Neural progenitor cell (in vitro differentiated cells): ENCODE results near the gene CHKA. TPM values are rescaled to one million over a fixed set of nuclear protein-coding genes. Genes with fewer than 3 reads are reported as not detected.
A peak's percentile ranks its signal among the peaks of the same experiment; 100 is the strongest.

Source experiments
- DNase-seq: peaks from one replicate; pipeline ENCODE4 v3.0.0-alpha.2; 2016; ENCODE audit warnings: low spot score
- H2AFZ ChIP-seq: fragments of 200-600 bp; sonication (generic); replicated peaks from 2 replicates; pipeline ENCODE4 v1.6.1; 2016; ENCODE audit warnings: antibody characterized with exemption
- H3F3A ChIP-seq: fragments of 200-600 bp; sonication (generic); 2 replicates; pipeline ENCODE4 v1.6.1; 2016; ENCODE audit warnings: antibody characterized with exemption, low read depth
- H3K27ac ChIP-seq: fragments of 200-600 bp; sonication (generic); 2 replicates; pipeline ENCODE4 v1.5.1; 2016; ENCODE audit warnings: mild to moderate bottlenecking
- H3K27me3 ChIP-seq: fragments of 200-600 bp; sonication (generic); 2 replicates; pipeline ENCODE4 v1.6.1; 2016; ENCODE audit warnings: mild to moderate bottlenecking, moderate library complexity
- H3K36me3 ChIP-seq: fragments of 200-600 bp; sonication (generic); 2 replicates; pipeline ENCODE4 v1.5.1; 2016
- H3K4me1 ChIP-seq: fragments of 200-600 bp; sonication (generic); 2 replicates; pipeline ENCODE4 v1.6.1; 2016; ENCODE audit warnings: mixed run types
- H3K4me2 ChIP-seq: fragments of 200-600 bp; sonication (generic); 2 replicates; pipeline ENCODE4 v1.6.1; 2016
- H3K4me3 ChIP-seq: fragments of 200-600 bp; sonication (generic); 2 replicates; pipeline ENCODE4 v1.5.1; 2016
- H3K79me2 ChIP-seq: fragments of 200-600 bp; sonication (generic); 2 replicates; pipeline ENCODE4 v1.6.1; 2016; ENCODE audit warnings: low read depth
- H3K9ac ChIP-seq: fragments of 200-600 bp; sonication (generic); 2 replicates; pipeline ENCODE4 v1.6.1; 2016
- H3K9me3 ChIP-seq: fragments of 200-600 bp; sonication (generic); 2 replicates; pipeline ENCODE4 v1.5.1; 2016; ENCODE audit warnings: low read depth
- H4K20me1 ChIP-seq: fragments of 200-600 bp; sonication (generic); 2 replicates; pipeline ENCODE4 v1.6.1; 2016; ENCODE audit warnings: low read depth
- H3K27ac Mint-ChIP-seq: 3 replicates; pipeline ENCODE4 v1.8.0; 2021; ENCODE audit warnings: mixed read lengths
- H3K27me3 Mint-ChIP-seq: 2 replicates; pipeline ENCODE4 v1.8.0; 2022; ENCODE audit warnings: low read depth, mild to moderate bottlenecking, inconsistent platforms, moderate library complexity, mixed read lengths; ENCODE audit not compliant: insufficient read depth
- H3K36me3 Mint-ChIP-seq: 3 replicates; pipeline ENCODE4 v1.8.0; 2021; ENCODE audit warnings: mixed read lengths
- H3K4me1 Mint-ChIP-seq: 3 replicates; pipeline ENCODE4 v1.8.0; 2021; ENCODE audit warnings: mixed read lengths
- H3K4me3 Mint-ChIP-seq: 3 replicates; pipeline ENCODE4 v1.8.0; 2021; ENCODE audit warnings: mild to moderate bottlenecking, moderate library complexity, mixed read lengths
- H3K9me3 Mint-ChIP-seq: 3 replicates; pipeline ENCODE4 v1.8.0; 2020; ENCODE audit warnings: mixed read lengths
- EZH2 ChIP-seq: fragments of 200-600 bp; sonication (generic); IDR thresholded peaks from 2 replicates; pipeline ENCODE4 v1.6.1; 2017; ENCODE audit warnings: antibody characterized with exemption, mild to moderate bottlenecking, moderate library complexity
- EZH2phosphoT487 ChIP-seq: fragments of 200-600 bp; sonication (generic); IDR thresholded peaks from 2 replicates; pipeline ENCODE4 v1.6.1; 2017; ENCODE audit warnings: antibody characterized with exemption
- total RNA-seq: library from RNA; depleted of rRNA; stranded (reverse); fragments of >200 nt; gene quantifications from 2 replicates; pipeline ENCODE4 v1.2.3, GENCODE V29; 2015; ENCODE audit warnings: low replicate concordance
- TF ChIP-seq, protein P1 (sequence below): fragments of 200-600 bp; sonication (generic); IDR thresholded peaks from 2 replicates; pipeline ENCODE4 v1.5.1; 2017; ENCODE audit warnings: antibody characterized with exemption, mild to moderate bottlenecking

Gene CHKA
- total RNA-seq, 1 donor from 2014 or later, result 36.8 TPM

GRCh38 chr11:68038718-68039525 lies 82.3 kb downstream of the CHKA start, which contains the start of gene TCIRG1:
Gene TCIRG1 (plus strand): TSS chr11:68039025. CDS start chr11:68041272, 2,247 bp downstream.
- Mint-ChIP-seq H3K27ac (peak within 1 kb of the TSS; percentile 90), H3K4me1 (peaks cover 9% of the 10 kb centered on the region), H3K27me3 (peaks cover 6% of the 10 kb centered on the region), H3K36me3 (peaks cover under 1% of the 10 kb centered on the region), H3K4me3 (peak within 1 kb of the TSS; percentile 35), H3K9me3 (no peaks in the 10 kb centered on the region)
- H3K36me3 ChIP-seq, result no peaks in the 10 kb centered on the region
- H3K9me3 ChIP-seq, result no peaks in the 10 kb centered on the region
- H3F3A ChIP-seq, result peaks cover 30% of the 10 kb centered on the region
- TF ChIP-seq, protein P1, sequence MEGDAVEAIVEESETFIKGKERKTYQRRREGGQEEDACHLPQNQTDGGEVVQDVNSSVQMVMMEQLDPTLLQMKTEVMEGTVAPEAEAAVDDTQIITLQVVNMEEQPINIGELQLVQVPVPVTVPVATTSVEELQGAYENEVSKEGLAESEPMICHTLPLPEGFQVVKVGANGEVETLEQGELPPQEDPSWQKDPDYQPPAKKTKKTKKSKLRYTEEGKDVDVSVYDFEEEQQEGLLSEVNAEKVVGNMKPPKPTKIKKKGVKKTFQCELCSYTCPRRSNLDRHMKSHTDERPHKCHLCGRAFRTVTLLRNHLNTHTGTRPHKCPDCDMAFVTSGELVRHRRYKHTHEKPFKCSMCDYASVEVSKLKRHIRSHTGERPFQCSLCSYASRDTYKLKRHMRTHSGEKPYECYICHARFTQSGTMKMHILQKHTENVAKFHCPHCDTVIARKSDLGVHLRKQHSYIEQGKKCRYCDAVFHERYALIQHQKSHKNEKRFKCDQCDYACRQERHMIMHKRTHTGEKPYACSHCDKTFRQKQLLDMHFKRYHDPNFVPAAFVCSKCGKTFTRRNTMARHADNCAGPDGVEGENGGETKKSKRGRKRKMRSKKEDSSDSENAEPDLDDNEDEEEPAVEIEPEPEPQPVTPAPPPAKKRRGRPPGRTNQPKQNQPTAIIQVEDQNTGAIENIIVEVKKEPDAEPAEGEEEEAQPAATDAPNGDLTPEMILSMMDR, result no peak
- TF ChIP-seq EZH2phosphoT487 (no peak), EZH2 (no peak)
- peak within 1 kb of the TSS; percentile 44 for H3K4me3 ChIP-seq
- peak within 1 kb of the TSS; percentile 61 for H2AFZ ChIP-seq
- H3K4me2 ChIP-seq, result peak within 1 kb of the TSS; percentile 74
- no peaks in the 10 kb centered on the region for H3K79me2 ChIP-seq
- H3K27ac ChIP-seq, result no peak within 1 kb of the TSS
- no peaks in the 10 kb centered on the region for H3K27me3 ChIP-seq
- H3K9ac ChIP-seq, result no peak within 1 kb of the TSS
- H4K20me1 ChIP-seq, result no peaks in the 10 kb centered on the region
- DNase-seq, result peak; percentile 78
- peaks cover 16% of the 10 kb centered on the region for H3K4me1 ChIP-seq

- Mint-ChIP-seq H3K36me3 (peaks cover 3% of the 10 kb centered on the region), H3K4me3 (no peak overlapping the region), H3K9me3 (no peaks in the 10 kb centered on the region), H3K4me1 (peaks cover 9% of the 10 kb centered on the region), H3K27me3 (peaks cover 6% of the 10 kb centered on the region), H3K27ac (no peak overlapping the region)
- Histone ChIP-seq H3F3A (peaks cover 30% of the 10 kb centered on the region), H3K27me3 (no peaks in the 10 kb centered on the region), H3K9me3 (no peaks in the 10 kb centered on the region), H4K20me1 (no peaks in the 10 kb centered on the region), H3K4me1 (peaks cover 16% of the 10 kb centered on the region), H3K27ac (no peak overlapping the region), H3K4me3 (peak overlapping the region; percentile 44), H3K36me3 (no peaks in the 10 kb centered on the region), H3K9ac (no peak overlapping the region), H3K79me2 (no peaks in the 10 kb centered on the region), H2AFZ (peak overlapping the region; percentile 61), H3K4me2 (peak overlapping the region; percentile 74)
- no peak for TF ChIP-seq EZH2
- TF ChIP-seq, protein P1, result no peak
- no peak for TF ChIP-seq EZH2phosphoT487
- DNase-seq, result no peak
Observed at GRCh38 chr11:68038226-68038717, 82.9 kb downstream of the CHKA start.

DNA sequence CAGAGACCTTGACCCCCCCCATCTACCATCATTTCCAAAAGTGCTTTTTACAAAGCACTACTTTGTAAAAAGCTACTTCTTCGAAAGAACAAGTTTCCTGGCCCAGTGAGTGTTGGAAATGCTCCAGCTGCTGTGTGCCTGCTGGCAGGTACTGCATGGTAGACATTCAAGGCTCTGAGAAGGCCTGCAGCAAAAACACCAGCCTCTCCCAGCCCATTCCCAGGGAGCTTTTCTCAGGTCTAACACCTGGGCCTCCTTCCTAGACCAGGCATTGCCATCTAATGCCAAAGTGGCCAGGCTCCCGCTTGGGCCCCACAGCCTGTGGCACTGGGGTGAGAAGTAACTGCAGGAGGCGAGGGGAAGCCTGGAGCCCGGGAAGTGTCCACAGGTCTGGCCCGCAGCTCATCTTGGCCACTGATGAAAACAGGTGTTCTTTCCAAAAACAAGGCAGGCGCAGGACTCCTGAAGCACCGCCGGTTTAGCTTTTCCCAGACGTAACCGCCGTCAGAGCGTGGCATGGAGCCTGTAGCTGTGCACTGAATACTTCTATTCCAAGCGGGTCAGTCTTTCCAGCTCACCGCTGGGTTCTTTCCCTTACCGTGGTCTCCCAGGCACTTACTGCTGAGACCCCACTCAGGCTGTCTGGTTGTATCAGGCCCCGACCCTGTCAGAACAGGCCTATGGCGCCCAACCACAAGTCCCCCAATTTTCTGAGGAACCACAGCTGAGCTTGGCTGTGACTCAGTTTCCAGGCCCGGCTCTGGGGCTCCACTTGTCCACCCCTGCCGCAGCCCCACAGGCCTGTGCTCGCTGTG lies 83.6 kb downstream of the CHKA start:
- TF ChIP-seq EZH2 (no peak), EZH2phosphoT487 (no peak)
- TF ChIP-seq, protein P1, result no peak
- peaks cover 3% of the 10 kb centered on the region for H3K36me3 Mint-ChIP-seq
- no peak for DNase-seq
- no peaks in the 10 kb centered on the region for H3K27me3 ChIP-seq
- H3K4me2 ChIP-seq, result peak overlapping the region; percentile 74
- H3K9ac ChIP-seq, result no peak overlapping the region
- no peak overlapping the region for H2AFZ ChIP-seq
- no peak overlapping the region for H3K4me3 Mint-ChIP-seq
- peaks cover 30% of the 10 kb centered on the region for H3F3A ChIP-seq
- no peaks in the 10 kb centered on the region for H3K9me3 ChIP-seq
- no peaks in the 10 kb centered on the region for H3K36me3 ChIP-seq
- H3K4me1 Mint-ChIP-seq, result peaks cover 9% of the 10 kb centered on the region
- H3K27ac ChIP-seq, result no peak overlapping the region
- peaks cover 16% of the 10 kb centered on the region for H3K4me1 ChIP-seq
- peak overlapping the region; percentile 60 for H3K27ac Mint-ChIP-seq
- H3K27me3 Mint-ChIP-seq, result peaks cover 6% of the 10 kb centered on the region
- H4K20me1 ChIP-seq, result no peaks in the 10 kb centered on the region
- H3K9me3 Mint-ChIP-seq, result no peaks in the 10 kb centered on the region
- H3K4me3 ChIP-seq, result no peak overlapping the region
- no peaks in the 10 kb centered on the region for H3K79me2 ChIP-seq
